ENCODE results near the gene RAET1L. TPM values are rescaled to one million over a fixed set of nuclear protein-coding genes. Genes with fewer than 3 reads are reported as not detected.

RAET1L gene
- total and polyA plus RNA-seq, 4 donors = not detected

DNA sequence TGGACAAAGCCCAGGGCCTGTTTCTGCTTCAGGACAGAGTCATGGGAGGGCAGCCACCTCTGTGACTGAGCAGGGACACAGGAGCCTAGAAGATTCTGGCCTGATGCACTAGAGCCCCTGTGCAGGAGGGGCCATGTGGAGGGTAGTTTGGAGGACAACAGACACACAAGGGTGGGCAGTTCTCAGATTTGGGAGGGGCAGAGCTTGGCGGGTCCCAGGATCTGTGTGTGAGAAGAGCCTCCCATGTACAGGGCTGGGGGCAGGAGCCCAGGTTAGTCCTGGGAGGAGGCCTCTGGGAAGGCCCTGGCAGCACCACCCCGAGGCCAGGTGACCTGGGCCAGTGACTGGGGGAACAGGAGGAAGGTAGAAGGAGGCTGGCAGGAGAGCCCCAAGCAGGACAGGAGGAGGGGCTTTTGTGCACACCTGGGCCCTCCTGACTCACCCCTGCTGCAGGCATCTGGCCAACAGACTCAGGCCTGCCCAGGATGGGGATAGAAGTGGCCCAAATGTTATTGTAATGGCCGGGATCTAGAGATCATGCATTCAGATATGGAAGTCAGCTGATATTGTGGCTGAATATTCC lies 45.0 kb upstream of the RAET1L start:
- H3K4me1 ChIP-seq (ENCODE audit: control insufficient read depth in 4 of 4, insufficient read depth in 4 of 4, low read length in 3 of 4) = peaks cover 0 to 7% (median 3%) of the 10 kb centered on the region in 4 donors
- H3K9me3 ChIP-seq (ENCODE audit: control insufficient read depth in 4 of 4, low read length in 3 of 4) = no peaks in the 10 kb centered on the region
- H3K36me3 ChIP-seq (ENCODE audit: control insufficient read depth in 4 of 4, insufficient read depth in 3 of 4, low read depth in 1 of 4, low read length in 3 of 4) = no peaks in the 10 kb centered on the region
- H3K27me3 ChIP-seq (ENCODE audit: control insufficient read depth in 4 of 4, insufficient read depth in 4 of 4, low read length in 3 of 4) = no peaks in the 10 kb centered on the region
- TF ChIP-seq NR2F2 (IDR thresholded peaks at IDR 0.05) (no peak), YY1 (IDR thresholded peaks at IDR 0.05) (no peak), TAF1 (conservative IDR thresholded peaks at IDR 0.05) (no peak)
- TF ChIP-seq, protein P1, sequence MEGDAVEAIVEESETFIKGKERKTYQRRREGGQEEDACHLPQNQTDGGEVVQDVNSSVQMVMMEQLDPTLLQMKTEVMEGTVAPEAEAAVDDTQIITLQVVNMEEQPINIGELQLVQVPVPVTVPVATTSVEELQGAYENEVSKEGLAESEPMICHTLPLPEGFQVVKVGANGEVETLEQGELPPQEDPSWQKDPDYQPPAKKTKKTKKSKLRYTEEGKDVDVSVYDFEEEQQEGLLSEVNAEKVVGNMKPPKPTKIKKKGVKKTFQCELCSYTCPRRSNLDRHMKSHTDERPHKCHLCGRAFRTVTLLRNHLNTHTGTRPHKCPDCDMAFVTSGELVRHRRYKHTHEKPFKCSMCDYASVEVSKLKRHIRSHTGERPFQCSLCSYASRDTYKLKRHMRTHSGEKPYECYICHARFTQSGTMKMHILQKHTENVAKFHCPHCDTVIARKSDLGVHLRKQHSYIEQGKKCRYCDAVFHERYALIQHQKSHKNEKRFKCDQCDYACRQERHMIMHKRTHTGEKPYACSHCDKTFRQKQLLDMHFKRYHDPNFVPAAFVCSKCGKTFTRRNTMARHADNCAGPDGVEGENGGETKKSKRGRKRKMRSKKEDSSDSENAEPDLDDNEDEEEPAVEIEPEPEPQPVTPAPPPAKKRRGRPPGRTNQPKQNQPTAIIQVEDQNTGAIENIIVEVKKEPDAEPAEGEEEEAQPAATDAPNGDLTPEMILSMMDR (IDR thresholded peaks at IDR 0.05; ENCODE audit: low read depth, low read length, missing input control) = no peak
- 93% methylated on average over 3 of the region's 3 CpGs for WGBS
- no peak overlapping the region for H3K9ac ChIP-seq (ENCODE audit: low read depth in 1 of 2, low read length in 2 of 2)
- no peak overlapping the region for H3K27ac ChIP-seq (ENCODE audit: low read depth in 1 of 2, low read length in 2 of 2)
- H3K4me3 ChIP-seq (ENCODE audit: low read depth in 1 of 3, low read length in 3 of 3) = no peak overlapping the region
- no peak for DNase-seq (ENCODE audit: low spot score)

DNA sequence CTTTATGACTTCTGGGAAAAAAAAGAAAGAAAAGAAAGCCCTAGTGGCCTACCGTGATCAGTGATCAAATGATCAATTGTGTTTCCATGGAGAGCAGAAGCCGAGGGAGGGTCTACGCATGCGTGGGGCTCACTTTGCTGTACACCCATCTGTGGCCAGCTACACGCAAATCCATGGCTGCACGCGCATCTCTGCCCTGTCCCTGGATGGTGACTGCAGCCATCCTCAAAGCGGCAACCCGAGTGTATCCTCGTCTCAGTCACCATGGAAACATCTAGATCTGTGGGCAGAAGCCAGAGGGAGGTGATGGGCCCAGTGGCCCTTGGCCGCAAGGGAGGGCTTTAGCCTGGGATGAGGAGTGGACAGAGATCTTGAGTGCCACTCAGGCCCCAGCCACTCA lies 44.4 kb upstream of the RAET1L start:
- Histone ChIP-seq H3K4me3 (ENCODE audit: low read depth in 1 of 3, low read length in 3 of 3) (peak overlapping the region in 2 of 3 donors; percentile 42 to 56), H3K36me3 (ENCODE audit: control insufficient read depth in 4 of 4, insufficient read depth in 3 of 4, low read depth in 1 of 4, low read length in 3 of 4) (no peaks in the 10 kb centered on the region), H3K4me1 (ENCODE audit: control insufficient read depth in 4 of 4, insufficient read depth in 4 of 4, low read length in 3 of 4) (peaks cover 0 to 7% (median 3%) of the 10 kb centered on the region in 4 donors), H3K27ac (ENCODE audit: low read depth in 1 of 2, low read length in 2 of 2) (no peak overlapping the region), H3K9ac (ENCODE audit: low read depth in 1 of 2, low read length in 2 of 2) (no peak overlapping the region), H3K9me3 (ENCODE audit: control insufficient read depth in 4 of 4, low read length in 3 of 4) (no peaks in the 10 kb centered on the region), H3K27me3 (ENCODE audit: control insufficient read depth in 4 of 4, insufficient read depth in 4 of 4, low read length in 3 of 4) (no peaks in the 10 kb centered on the region)
- no peak for DNase-seq (ENCODE audit: low spot score)
- WGBS = 72% methylated on average over 11 of the region's 11 CpGs
- TF ChIP-seq FOXA2 (IDR thresholded peaks at IDR 0.05) = no peak
- TF ChIP-seq GABPA (IDR thresholded peaks at IDR 0.05 in 1 of 2, conservative IDR thresholded peaks at IDR 0.05 in 1 of 2) = no peak
- TF ChIP-seq, protein P2, sequence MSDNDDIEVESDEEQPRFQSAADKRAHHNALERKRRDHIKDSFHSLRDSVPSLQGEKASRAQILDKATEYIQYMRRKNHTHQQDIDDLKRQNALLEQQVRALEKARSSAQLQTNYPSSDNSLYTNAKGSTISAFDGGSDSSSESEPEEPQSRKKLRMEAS (IDR thresholded peaks at IDR 0.05) = no peak
- TF ChIP-seq HNF4G (IDR thresholded peaks at IDR 0.05) = no peak

DNA sequence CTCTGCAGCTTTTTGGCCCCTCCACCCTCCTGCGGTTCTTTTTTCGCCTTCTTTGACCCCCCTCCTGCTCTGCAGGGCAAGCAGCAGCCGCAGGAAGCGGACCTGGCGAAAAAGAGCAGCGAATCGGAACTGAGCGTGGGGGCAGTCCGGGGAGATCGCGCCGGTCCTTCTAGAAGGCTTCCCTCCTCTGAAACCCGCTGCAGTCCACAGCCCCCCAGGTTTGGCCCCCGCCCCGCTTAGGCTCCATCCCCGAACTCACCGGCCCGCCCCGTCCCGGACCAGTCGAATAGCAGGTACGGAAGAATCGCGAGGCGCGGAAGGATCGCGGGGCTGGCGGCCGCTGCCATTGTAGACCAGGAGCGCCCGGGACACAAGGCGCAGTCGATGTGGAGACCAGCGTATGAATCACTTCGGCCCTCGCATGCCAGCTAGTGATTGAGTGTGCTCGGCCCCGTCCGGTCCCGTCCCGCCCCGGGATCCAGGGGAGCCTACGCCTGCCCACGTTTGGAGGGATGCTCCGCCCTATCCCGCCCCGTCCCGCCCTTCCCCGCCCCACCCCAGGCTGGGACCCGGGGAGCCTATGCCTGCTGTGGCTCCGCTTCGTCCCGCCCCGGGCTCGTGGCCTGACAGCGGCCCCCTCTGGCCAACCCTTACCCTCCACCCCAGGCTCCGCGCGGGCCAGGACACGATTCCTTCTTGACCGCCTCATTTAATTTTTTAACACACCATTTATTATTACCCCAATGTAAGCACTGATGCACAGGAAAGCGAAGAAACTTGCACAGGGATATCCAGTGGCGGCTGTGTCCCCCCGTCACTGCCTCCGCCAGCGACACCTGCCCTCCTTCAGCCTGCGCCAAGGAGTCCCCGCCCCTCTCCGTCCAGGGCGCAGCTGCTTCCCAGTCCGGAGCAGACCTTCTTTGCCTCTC lies 43.7 kb upstream of the RAET1L start, which contains the start of gene ULBP3:
Gene ULBP3 (minus strand): TSS at position 402 of the 929 bp plus-strand sequence. CDS start 55 bp downstream, at position 347.
- DNase-seq (ENCODE audit: low spot score) = peak; percentile 78
- Histone ChIP-seq H3K4me1 (ENCODE audit: control insufficient read depth in 4 of 4, insufficient read depth in 4 of 4, low read length in 3 of 4) (peaks cover 0 to 7% (median 3%) of the 10 kb centered on the region in 4 donors), H3K9me3 (ENCODE audit: control insufficient read depth in 4 of 4, low read length in 3 of 4) (no peaks in the 10 kb centered on the region), H3K36me3 (ENCODE audit: control insufficient read depth in 4 of 4, insufficient read depth in 3 of 4, low read depth in 1 of 4, low read length in 3 of 4) (no peaks in the 10 kb centered on the region), H3K27ac (ENCODE audit: low read depth in 1 of 2, low read length in 2 of 2) (peak within 1 kb of the TSS in 1 of 2 donors; percentile 45), H3K27me3 (ENCODE audit: control insufficient read depth in 4 of 4, insufficient read depth in 4 of 4, low read length in 3 of 4) (no peaks in the 10 kb centered on the region), H3K4me3 (ENCODE audit: low read depth in 1 of 3, low read length in 3 of 3) (peak within 1 kb of the TSS; percentile 56 to 73 (median 68)), H3K9ac (ENCODE audit: low read depth in 1 of 2, low read length in 2 of 2) (no peak within 1 kb of the TSS)
- 6% methylated on average over 72 of the region's 72 CpGs for WGBS
- TF ChIP-seq, protein P3, sequence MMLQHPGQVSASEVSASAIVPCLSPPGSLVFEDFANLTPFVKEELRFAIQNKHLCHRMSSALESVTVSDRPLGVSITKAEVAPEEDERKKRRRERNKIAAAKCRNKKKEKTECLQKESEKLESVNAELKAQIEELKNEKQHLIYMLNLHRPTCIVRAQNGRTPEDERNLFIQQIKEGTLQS (IDR thresholded peaks at IDR 0.05) = no peak
- TF ChIP-seq SP1 (IDR thresholded peaks at IDR 0.05) (peak; percentile 58), RAD21 (IDR thresholded peaks at IDR 0.05) (peak in 1 of 2 donors; percentile 35), RXRA (IDR thresholded peaks at IDR 0.05) (peak in 1 of 2 donors; percentile 20), EGR1 (IDR thresholded peaks at IDR 0.05; ENCODE audit: low read depth in 2 of 2) (no peak), FOXA1 (IDR thresholded peaks at IDR 0.05) (no peak)
- TF ChIP-seq, protein P1 (IDR thresholded peaks at IDR 0.05; ENCODE audit: low read depth, low read length, missing input control) = peak; percentile 45
- TF ChIP-seq, protein P4, sequence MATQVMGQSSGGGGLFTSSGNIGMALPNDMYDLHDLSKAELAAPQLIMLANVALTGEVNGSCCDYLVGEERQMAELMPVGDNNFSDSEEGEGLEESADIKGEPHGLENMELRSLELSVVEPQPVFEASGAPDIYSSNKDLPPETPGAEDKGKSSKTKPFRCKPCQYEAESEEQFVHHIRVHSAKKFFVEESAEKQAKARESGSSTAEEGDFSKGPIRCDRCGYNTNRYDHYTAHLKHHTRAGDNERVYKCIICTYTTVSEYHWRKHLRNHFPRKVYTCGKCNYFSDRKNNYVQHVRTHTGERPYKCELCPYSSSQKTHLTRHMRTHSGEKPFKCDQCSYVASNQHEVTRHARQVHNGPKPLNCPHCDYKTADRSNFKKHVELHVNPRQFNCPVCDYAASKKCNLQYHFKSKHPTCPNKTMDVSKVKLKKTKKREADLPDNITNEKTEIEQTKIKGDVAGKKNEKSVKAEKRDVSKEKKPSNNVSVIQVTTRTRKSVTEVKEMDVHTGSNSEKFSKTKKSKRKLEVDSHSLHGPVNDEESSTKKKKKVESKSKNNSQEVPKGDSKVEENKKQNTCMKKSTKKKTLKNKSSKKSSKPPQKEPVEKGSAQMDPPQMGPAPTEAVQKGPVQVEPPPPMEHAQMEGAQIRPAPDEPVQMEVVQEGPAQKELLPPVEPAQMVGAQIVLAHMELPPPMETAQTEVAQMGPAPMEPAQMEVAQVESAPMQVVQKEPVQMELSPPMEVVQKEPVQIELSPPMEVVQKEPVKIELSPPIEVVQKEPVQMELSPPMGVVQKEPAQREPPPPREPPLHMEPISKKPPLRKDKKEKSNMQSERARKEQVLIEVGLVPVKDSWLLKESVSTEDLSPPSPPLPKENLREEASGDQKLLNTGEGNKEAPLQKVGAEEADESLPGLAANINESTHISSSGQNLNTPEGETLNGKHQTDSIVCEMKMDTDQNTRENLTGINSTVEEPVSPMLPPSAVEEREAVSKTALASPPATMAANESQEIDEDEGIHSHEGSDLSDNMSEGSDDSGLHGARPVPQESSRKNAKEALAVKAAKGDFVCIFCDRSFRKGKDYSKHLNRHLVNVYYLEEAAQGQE (IDR thresholded peaks at IDR 0.05) = peak; percentile 65
- TF ChIP-seq, protein P2 (IDR thresholded peaks at IDR 0.05) = peak; percentile 52
